ENCODE data around the gene ADAMTS13.

The ADAMTS13 gene

DNA sequence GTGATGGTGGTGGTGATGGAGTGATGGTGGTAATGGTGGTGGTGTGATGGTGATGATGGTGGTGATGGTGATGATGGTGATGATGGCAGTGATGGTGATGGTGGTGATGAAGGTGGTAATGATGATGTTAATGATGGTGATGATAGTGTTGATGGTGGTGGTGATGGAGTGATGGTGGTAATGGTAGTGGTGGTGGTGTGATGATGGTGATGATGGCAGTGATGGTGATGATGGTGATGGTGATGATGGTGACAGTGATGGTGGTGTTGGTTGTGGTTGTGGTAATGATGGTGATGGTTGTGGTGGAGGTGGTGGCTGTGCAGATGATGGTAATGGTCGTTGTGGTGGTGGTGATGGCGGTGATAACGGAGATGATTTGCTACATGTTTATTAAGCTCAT is 38.7 kb upstream of the ADAMTS13 start:
- no peak overlapping the region for H3K4me3 Mint-ChIP-seq
- H3K27ac Mint-ChIP-seq: no peak overlapping the region
- H3K4me1 Mint-ChIP-seq: no peaks in the 10 kb centered on the region
- H3K9me3 Mint-ChIP-seq: no peaks in the 10 kb centered on the region
- H3K27me3 Mint-ChIP-seq (ENCODE audit: low read depth): no peaks in the 10 kb centered on the region
- TF ChIP-seq CTCF (IDR thresholded peaks at IDR 0.05; ENCODE audit: unreplicated experiment in 3 of 3): no peak
- H3K36me3 Mint-ChIP-seq (ENCODE audit: low read depth): no peaks in the 10 kb centered on the region

- Mint-ChIP-seq H3K27me3 (ENCODE audit: low read depth) (no peaks in the 10 kb centered on the region), H3K4me3 (no peak overlapping the region), H3K27ac (no peak overlapping the region), H3K36me3 (ENCODE audit: low read depth) (no peaks in the 10 kb centered on the region), H3K9me3 (no peaks in the 10 kb centered on the region), H3K4me1 (no peaks in the 10 kb centered on the region)
- TF ChIP-seq CTCF (IDR thresholded peaks at IDR 0.05; ENCODE audit: unreplicated experiment in 3 of 3): no peak
Measured at GRCh38 chr9:133384736-133385321, 37.3 kb upstream of the ADAMTS13 start.

DNA sequence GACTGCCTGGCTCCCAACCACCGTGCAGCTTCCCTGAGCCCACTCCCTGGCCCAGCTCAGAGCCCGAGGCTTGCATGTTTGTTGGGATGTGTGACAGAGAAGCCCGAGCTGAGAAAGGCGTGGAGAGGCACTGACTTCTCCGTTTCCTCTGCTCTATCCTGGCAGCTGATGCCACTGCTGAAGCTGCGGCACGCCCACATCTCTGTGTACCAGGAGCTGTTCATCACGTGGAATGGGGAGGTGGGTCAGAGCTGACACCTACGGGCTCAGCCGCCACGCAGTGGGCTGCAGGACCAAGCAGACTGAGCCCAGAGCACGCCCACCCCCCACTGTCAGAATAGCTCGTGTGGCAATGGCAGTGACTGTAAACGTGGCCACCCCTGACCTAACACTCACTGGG is 36.7 kb upstream of the ADAMTS13 start:
- Mint-ChIP-seq H3K27me3 (ENCODE audit: low read depth) (no peaks in the 10 kb centered on the region), H3K9me3 (no peaks in the 10 kb centered on the region), H3K36me3 (ENCODE audit: low read depth) (no peaks in the 10 kb centered on the region)

GRCh38 chr9:133386338-133386737 is 35.8 kb upstream of the ADAMTS13 start:
- Mint-ChIP-seq H3K4me3 (no peak overlapping the region), H3K27me3 (ENCODE audit: low read depth) (no peaks in the 10 kb centered on the region), H3K9me3 (no peaks in the 10 kb centered on the region), H3K27ac (no peak overlapping the region), H3K36me3 (ENCODE audit: low read depth) (no peaks in the 10 kb centered on the region), H3K4me1 (no peaks in the 10 kb centered on the region)
- TF ChIP-seq CTCF (IDR thresholded peaks at IDR 0.05; ENCODE audit: unreplicated experiment in 3 of 3): no peak

More for the DNA sequence above, 36.7 kb upstream of the ADAMTS13 start:
- no peak overlapping the region for H3K4me3 Mint-ChIP-seq
- H3K27ac Mint-ChIP-seq: no peak overlapping the region
- TF ChIP-seq CTCF (IDR thresholded peaks at IDR 0.05; ENCODE audit: unreplicated experiment in 3 of 3): no peak
- H3K4me1 Mint-ChIP-seq: no peaks in the 10 kb centered on the region

DNA sequence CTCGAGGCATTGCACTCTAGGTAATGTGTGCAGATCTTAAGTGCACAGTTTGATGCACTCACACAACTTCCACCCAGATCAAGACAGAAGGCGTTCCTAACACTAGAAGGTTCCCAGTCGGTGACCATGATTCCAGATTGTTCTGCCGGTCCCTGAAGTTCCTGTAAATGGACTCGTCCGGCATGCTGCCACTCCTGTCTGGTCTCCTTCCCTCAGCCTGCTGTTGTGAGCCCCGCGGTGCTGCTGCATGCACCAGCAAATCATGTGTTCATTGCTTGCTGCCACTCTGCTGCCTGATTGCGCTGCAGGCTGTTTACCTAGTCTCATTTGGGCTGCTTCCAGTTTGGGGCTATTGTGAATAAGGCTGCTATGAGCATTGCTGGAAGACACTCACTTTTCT is 34.5 kb upstream of the ADAMTS13 start:
- Mint-ChIP-seq H3K36me3 (ENCODE audit: low read depth) (no peaks in the 10 kb centered on the region), H3K4me1 (no peaks in the 10 kb centered on the region), H3K9me3 (no peaks in the 10 kb centered on the region), H3K27ac (peak overlapping the region in 1 of 3 experiments; percentile 48), H3K27me3 (ENCODE audit: low read depth) (no peaks in the 10 kb centered on the region), H3K4me3 (no peak overlapping the region)
- TF ChIP-seq CTCF (IDR thresholded peaks at IDR 0.05; ENCODE audit: unreplicated experiment in 3 of 3): no peak

- H3K4me3 Mint-ChIP-seq: no peak overlapping the region
- no peaks in the 10 kb centered on the region for H3K36me3 Mint-ChIP-seq (ENCODE audit: low read depth)
- no peaks in the 10 kb centered on the region for H3K9me3 Mint-ChIP-seq
- H3K4me1 Mint-ChIP-seq: no peaks in the 10 kb centered on the region
- H3K27ac Mint-ChIP-seq: no peak overlapping the region
- no peaks in the 10 kb centered on the region for H3K27me3 Mint-ChIP-seq (ENCODE audit: low read depth)
- no peak for TF ChIP-seq CTCF (IDR thresholded peaks at IDR 0.05; ENCODE audit: unreplicated experiment in 3 of 3)
Measured at GRCh38 chr9:133389025-133389557, 33.1 kb upstream of the ADAMTS13 start.

Data from nephron (organoid).